CD4-positive, alpha-beta T cell treated with Interleukin-12 subunit alpha and Interleukin-12 subunit beta, for 1 hour (primary cell): ENCODE measurements around the gene SOX12.
A peak's percentile ranks its signal among the peaks of the same experiment; 100 is the strongest.

Experiments
- DNase-seq: peaks from one replicate; pipeline ENCODE4 v3.0.0-alpha.2; 2020

SOX12 gene

GRCh38 chr20:325045-325888, at the start of gene SOX12:
SOX12 (plus strand) TSS chr20:325552; CDS start chr20:325925, 373 bp downstream.
- DNase-seq: peak; percentile 96

GRCh38 chr20:275791-276190, 49.6 kb upstream of the SOX12 start:
- DNase-seq: no peak

GRCh38 chr20:276620-277495, 48.5 kb upstream of the SOX12 start:
- DNase-seq: no peak

GRCh38 chr20:277496-277781, 47.9 kb upstream of the SOX12 start:
- DNase-seq: no peak

DNA sequence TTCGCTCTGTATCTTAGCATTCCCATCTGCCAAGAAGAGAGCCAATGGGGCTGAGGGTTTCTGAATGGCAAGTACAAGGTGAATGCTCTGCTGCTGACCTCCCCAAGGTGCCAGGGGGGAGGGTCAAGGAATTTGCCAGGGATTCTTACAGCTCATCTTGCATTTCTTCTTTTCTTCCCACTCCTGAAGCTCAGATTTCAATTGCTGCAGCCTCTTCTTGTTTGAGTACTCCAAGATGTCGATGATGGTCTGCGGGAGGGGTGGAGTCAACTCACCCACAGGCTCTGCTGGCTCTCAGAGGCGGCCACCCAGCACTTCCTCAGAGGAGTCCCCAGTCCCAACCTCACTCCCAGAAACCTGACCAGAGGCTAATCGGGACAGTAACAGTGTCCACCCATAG, 47.2 kb upstream of the SOX12 start:
- DNase-seq: no peak

DNA sequence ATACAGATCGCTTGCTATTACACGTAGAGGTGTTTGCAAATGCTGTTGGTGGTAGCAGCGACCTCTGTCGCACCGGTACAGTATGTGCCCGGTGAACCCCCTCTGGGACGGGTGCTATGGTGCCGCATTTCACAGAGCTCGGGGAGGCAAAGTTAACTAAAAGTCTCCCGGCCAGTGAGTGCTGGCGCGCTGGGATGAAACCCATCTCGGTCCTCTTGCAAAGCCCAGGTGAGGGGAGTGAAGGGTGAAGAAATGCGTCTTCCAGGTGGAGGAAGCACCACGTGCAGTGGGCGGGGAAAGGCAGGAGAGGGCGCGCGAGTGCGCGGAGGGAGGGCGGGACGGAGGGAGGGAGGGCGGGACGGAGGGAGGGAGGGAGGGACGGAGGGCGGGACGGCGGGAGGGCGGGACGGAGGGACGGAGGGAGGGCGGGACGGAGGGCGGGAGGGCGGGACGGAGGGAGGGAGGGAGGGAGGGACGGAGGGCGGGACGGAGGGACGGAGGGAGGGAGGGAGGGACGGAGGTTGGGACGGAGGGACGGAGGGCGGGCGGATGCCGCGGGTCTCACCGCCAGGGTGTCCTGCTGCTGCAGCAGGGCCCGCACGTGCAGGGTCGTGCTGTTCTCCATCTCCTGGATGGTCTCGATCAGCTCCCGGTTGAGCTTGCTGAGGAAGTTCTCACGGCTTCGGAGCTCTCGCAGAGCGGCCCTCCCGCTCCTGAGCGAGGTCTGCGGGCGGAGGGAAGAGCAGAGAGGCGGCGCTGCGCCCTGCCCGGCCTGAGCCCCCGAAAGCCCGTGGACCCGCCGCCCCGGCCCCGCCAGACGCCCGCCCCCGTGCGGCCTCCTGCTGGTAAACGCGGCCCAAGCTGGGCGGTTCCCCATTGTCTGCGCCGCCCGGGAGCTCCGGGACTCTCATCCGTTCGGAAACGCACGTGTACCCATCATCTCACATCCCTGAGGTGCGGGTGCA, 46.5 kb upstream of the SOX12 start:
- DNase-seq: peak; percentile 66

- no peak for DNase-seq
Observed at GRCh38 chr20:284172-284571, 41.2 kb upstream of the SOX12 start.

DNA sequence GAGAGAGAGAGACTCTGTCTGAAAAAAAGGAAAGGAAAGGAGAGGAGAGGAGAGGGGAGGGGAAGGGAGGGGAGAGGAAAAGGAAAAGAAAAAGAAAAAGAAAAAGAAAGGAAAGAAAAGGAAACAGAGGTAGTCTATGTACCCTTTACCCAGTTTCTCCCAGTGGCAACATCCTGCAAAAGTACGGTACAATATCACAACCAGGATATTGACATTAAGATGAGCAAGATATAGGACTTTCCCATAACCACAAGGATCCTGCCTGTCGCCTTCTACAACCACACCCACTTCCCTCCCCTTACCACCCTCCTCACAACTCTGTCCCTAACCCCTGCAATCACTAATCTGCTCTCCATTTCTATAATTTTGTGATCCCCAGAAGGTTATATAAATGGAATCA, 38.8 kb upstream of the SOX12 start:
- no peak for DNase-seq

GRCh38 chr20:288956-289692, 36.2 kb upstream of the SOX12 start:
- DNase-seq: no peak

GRCh38 chr20:289693-290083, 35.7 kb upstream of the SOX12 start:
- no peak for DNase-seq

DNA sequence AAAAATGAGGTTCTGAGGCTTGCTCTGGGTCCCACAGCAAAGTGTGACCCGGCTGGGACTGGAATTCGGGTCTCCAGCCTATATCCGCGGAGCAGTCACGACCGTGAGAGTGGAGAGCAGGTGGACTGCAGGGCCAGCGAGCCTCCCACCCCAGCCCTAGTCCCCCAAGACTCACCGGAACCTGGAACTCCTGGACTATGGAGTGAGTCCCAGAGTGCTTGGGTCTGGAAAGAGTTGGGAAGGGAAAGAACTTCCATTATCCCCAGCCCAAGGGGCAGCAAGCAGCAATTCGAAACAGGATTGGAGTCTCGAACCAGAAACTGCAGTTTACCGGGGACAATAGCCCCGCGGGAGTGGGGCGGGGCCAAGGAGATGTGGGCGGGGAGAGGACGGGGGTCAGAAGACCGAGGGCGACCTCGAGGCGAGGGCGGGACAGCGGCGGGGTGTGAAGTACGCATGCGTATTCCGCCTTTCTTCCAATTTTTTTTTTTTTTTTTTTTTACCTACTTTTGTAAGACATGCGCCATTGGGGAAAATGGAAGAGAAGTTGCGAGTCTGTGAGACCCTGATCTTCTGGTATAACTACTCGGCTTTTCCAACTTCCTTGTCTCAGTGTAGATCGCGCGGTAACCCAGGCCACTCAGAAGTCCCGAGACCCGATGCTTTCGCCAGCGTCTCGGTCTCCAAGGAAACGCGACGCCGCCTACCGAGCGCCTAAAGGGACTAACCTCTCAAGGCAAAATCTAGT, 35.1 kb upstream of the SOX12 start, which contains the start of gene C20orf96:
Gene C20orf96, minus strand, starts transcription at position 667 of the 748 bp plus-strand sequence. Its CDS starts 140 bp downstream, at position 527.
- peak; percentile 90 for DNase-seq

GRCh38 chr20:294602-295001, 30.8 kb upstream of the SOX12 start:
- no peak for DNase-seq

GRCh38 chr20:295804-296203, 29.5 kb upstream of the SOX12 start:
- DNase-seq: no peak

DNA sequence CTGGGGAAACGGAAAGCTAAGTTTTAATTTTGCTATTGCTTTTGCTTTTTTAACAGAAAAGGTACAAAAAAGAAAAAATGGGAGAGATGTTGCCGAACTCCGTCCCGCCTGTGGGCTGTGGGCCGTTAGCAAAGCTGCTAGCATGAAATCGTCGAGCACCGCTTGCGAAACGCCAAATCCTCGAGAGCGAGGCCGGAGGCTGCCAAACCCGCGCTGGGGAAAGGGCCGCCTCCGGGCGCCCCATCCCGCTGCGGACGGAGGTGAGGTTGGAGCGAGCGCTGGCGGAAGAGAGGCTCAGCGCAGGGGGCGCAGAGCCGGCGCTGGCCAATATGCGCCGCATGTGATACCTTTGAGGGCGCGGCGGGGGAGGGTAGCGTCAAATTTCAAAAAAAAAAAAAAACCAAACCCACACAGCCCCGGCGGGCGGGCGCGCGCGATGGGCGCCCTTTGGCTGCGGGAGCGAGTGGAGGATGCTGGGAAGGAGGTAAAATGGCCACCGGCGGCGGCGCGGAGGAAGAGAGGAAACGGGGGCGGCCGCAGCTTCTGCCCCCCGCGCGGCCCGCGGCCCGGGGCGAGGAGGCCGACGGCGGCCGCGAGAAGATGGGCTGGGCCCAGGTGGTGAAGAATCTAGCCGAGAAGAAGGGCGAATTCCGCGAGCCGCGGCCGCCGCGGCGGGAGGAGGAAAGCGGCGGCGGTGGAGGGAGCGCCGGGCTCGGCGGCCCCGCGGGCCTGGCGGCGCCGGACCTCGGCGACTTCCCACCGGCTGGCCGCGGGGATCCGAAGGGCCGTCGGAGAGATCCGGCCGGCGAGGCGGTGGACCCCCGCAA, 28.0 kb upstream of the SOX12 start, which contains the start of gene ZCCHC3:
Gene ZCCHC3, plus strand, starts transcription at position 473 of the 827 bp plus-strand sequence. Its CDS starts 17 bp downstream, at position 490.
- peak; percentile 86 for DNase-seq

GRCh38 chr20:297925-298775, 27.2 kb upstream of the SOX12 start:
- DNase-seq: peak; percentile 51

DNA sequence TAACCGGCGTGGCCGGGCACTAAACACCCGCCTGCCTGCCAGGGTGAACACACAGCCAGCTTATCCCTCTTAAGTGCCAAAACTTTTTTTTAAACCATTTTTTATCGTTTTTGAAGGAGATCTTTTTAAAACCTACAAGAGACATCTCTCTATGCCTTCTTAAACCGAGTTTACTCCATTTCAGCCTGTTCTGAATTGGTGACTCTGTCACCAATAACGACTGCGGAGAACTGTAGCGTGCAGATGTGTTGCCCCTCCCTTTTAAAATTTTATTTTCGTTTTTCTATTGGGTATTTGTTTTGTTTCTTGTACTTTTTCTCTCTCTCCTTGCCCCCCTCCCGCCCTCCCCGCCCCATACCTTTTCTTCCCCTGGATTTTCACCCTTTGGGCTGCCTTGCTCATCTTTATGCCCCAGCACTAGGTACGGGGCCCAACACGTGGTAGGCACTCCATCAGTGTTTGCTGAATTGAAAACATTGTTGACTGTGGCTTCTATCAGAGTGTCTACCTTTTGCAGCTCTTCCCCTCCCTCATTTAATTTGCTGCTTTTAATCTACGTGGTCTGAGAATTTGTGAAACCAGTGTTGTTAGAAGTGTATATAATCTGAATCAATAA, 26.5 kb upstream of the SOX12 start:
- no peak for DNase-seq

DNA sequence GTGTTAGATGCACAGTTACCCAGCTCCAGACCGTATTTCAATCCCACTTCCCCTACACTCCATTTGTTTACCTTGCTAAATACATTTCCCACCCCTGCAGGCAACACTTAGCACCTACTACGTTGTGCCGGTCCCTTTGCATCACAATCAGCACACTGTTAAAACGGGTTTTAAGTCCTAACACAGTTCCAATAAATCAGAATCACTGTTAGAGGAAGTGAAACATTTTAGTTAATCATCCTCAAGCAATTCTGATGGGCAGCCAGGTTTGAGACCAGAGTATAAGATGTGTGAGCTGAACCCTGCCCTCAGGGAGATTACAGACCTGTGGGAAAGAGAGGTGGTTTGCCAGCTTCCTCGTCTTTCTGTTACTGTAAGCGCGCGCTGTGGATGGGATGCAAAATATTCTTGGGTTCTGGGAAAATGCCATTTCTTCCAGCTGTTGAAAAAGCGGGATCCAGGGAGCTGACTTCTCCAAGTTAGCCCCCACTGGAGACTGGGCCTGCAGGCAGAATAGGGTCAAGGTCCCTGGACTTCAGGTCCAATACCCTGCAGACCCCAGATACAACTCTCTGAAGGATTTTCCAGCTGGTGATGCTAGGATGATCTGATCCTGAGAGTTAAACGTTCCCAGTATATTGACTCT, 24.9 kb upstream of the SOX12 start:
- DNase-seq: no peak
